HG02943 (cell line): ENCODE results near the gene UCHL1.
"Not testable (repeated sequence)": the region's sequence is repeated elsewhere in the genome, so short reads cannot be mapped to it uniquely, and the experiment has no call there.

ENCODE experiments used
- ATAC-seq: cut with Tn5 transposase; IDR thresholded peaks from one replicate; pipeline ENCODE4 v1.9.1; 2021; ENCODE audit warnings: mild to moderate bottlenecking, low read depth, moderate library complexity; ENCODE audit not compliant: unreplicated experiment

UCHL1 gene

GRCh38 chr4:41287852-41288251 lies 31.1 kb downstream of the UCHL1 start:
- no peak for ATAC-seq

- ATAC-seq = no peak
Observed at GRCh38 chr4:41288254-41288653, 31.5 kb downstream of the UCHL1 start.

GRCh38 chr4:41290479-41290878 lies 33.8 kb downstream of the UCHL1 start:
- no peak for ATAC-seq

- ATAC-seq = no peak
Observed at GRCh38 chr4:41294445-41295062, 37.8 kb downstream of the UCHL1 start.

GRCh38 chr4:41296995-41297394 lies 40.3 kb downstream of the UCHL1 start:
- ATAC-seq = no peak

- ATAC-seq = no peak
Observed at GRCh38 chr4:41297832-41298231, 41.1 kb downstream of the UCHL1 start.

- no peak for ATAC-seq
Observed at GRCh38 chr4:41299486-41299885, 42.8 kb downstream of the UCHL1 start.

GRCh38 chr4:41301137-41301536 lies 44.4 kb downstream of the UCHL1 start:
- ATAC-seq = no peak

- no peak for ATAC-seq
Observed at GRCh38 chr4:41303372-41304118, 46.8 kb downstream of the UCHL1 start.

GRCh38 chr4:41304221-41304620 lies 47.5 kb downstream of the UCHL1 start:
- no peak for ATAC-seq

- no peak for ATAC-seq
Observed at GRCh38 chr4:41305476-41305875, 48.7 kb downstream of the UCHL1 start.

GRCh38 chr4:41307638-41308037 lies 50.9 kb downstream of the UCHL1 start:
- no peak for ATAC-seq

GRCh38 chr4:41308398-41308797 lies 51.7 kb downstream of the UCHL1 start:
- no peak for ATAC-seq

- not testable (repeated sequence) for ATAC-seq
Observed at GRCh38 chr4:41315426-41315825, 58.7 kb downstream of the UCHL1 start.

GRCh38 chr4:41315862-41316261 lies 59.1 kb downstream of the UCHL1 start:
- no peak for ATAC-seq
